Activated CD8-positive, alpha-beta memory T cell treated with anti-CD3 and anti-CD28 coated beads for 4 hours (primary cell): Measurements from ENCODE around the gene CD82.
A peak's percentile ranks its signal among the peaks of the same experiment; 100 is the strongest.
"Not testable (repeated sequence)": the region's sequence is repeated elsewhere in the genome, so short reads cannot be mapped to it uniquely, and the experiment has no call there.

Experiments used
- DNase-seq, 2 donors: peaks; one replicate each; pipeline ENCODE4 v3.0.0-alpha.2; 2020; ENCODE audit warnings: low read depth in 2 of 2

The CD82 gene

GRCh38 chr11:44559940-44560300 lies 5.5 kb upstream of the CD82 start:
- DNase-seq, result not testable (repeated sequence)

- no peak for DNase-seq
These were observed 4.1 kb upstream of the CD82 start for GRCh38 chr11:44561275-44561805.

- DNase-seq, result no peak
These were observed 3.3 kb upstream of the CD82 start for GRCh38 chr11:44561964-44562734.

- DNase-seq, result no peak
These were observed 2.5 kb upstream of the CD82 start for GRCh38 chr11:44562845-44563460.

GRCh38 chr11:44563711-44564110 lies 1.8 kb upstream of the CD82 start:
- no peak for DNase-seq

GRCh38 chr11:44564166-44564565 lies 1.3 kb upstream of the CD82 start:
- DNase-seq, result no peak

GRCh38 chr11:44564670-44565210 lies 723 bp upstream of the CD82 start:
- no peak for DNase-seq

- DNase-seq, result no peak
These were observed 788 bp downstream of the CD82 start for GRCh38 chr11:44565953-44566949.

GRCh38 chr11:44566952-44567875 lies 1.8 kb downstream of the CD82 start:
- peak in 1 of 2 donors; percentile 37 for DNase-seq

GRCh38 chr11:44567876-44568256 lies 2.4 kb downstream of the CD82 start:
- DNase-seq, result no peak

- no peak for DNase-seq
These were observed 2.8 kb downstream of the CD82 start for GRCh38 chr11:44568331-44568657.

GRCh38 chr11:44568658-44569473 lies 3.4 kb downstream of the CD82 start:
- DNase-seq, result peak; percentile 81 to 90

- no peak for DNase-seq
These were observed 5.1 kb downstream of the CD82 start for GRCh38 chr11:44570411-44571155.

GRCh38 chr11:44571871-44572270 lies 6.4 kb downstream of the CD82 start:
- no peak for DNase-seq

GRCh38 chr11:44572436-44572835 lies 7.0 kb downstream of the CD82 start:
- DNase-seq, result no peak

- no peak for DNase-seq
These were observed 7.4 kb downstream of the CD82 start for GRCh38 chr11:44572884-44573283.

- no peak for DNase-seq
These were observed 7.9 kb downstream of the CD82 start for GRCh38 chr11:44573333-44573732.

- no peak for DNase-seq
These were observed 9.3 kb downstream of the CD82 start for GRCh38 chr11:44574610-44575287.

GRCh38 chr11:44575288-44575672 lies 9.8 kb downstream of the CD82 start:
- peak in 1 of 2 donors; percentile 53 for DNase-seq
